HG02970 (cell line): Measurements from ENCODE around the gene SAP25.

Experiments
- ATAC-seq: cut with Tn5 transposase; IDR thresholded peaks from one replicate; pipeline ENCODE4 v1.9.1; 2021; ENCODE audit warnings: mild to moderate bottlenecking, moderate library complexity, moderate number of reproducible peaks; ENCODE audit not compliant: unreplicated experiment, low FRiP score

SAP25 gene

DNA sequence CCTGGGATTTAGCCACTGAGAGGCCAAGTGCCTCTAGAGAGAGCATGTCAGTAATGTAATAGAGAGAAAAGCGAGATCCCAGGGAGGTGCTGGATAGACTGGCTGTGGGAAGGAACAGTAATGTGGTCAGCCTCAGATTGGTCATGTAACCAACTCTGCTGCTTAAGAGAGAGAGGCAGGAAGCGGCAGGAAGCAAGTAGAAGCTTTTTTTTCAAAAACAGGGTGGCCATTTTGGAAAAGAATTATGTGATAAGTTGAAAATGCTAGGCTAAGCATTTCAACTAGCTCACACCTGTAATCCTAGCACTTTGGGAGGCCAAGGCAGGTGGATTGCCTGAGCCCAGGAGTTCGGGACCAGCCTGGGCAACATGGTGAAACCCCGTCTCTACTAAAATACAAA lies 24.7 kb upstream of the SAP25 start:
- ATAC-seq = no peak

DNA sequence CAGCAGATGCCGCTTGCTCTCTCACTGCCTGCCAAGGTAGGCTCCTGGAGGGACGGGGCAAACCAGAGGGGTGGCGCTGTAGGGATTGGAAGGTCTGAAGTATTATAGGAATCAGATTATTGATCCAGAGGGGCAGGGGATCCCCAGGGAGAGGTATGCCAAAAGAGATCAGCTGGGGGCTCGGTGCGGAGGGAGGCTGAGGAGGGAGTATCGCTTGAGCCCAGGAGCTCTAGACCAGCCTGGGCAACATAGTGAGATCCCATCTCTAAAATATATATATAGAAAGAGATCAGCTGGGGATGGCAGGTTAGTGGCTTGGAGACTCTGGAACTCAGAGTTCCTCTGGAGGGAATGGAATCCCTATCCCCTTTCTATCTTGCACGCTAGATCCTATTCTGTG lies 21.5 kb upstream of the SAP25 start:
- no peak for ATAC-seq

DNA sequence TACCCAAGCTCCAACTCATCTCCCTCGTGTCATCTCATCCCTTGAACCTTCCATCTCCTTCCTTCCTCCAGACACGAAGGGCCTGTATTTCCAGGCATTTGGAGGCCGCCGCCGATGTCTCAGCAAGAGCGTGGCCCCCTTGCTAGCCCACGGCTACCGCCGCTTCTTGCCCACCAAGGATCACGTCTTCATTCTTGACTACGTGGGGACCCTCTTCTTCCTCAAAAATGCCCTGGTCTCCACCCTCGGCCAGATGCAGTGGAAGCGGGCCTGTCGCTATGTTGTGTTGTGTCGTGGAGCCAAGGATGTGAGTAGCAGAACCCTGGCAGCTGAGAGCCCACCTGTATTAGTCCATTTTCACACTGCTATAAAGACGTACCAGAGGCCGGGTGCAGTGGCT lies 17.9 kb upstream of the SAP25 start:
- no peak for ATAC-seq

DNA sequence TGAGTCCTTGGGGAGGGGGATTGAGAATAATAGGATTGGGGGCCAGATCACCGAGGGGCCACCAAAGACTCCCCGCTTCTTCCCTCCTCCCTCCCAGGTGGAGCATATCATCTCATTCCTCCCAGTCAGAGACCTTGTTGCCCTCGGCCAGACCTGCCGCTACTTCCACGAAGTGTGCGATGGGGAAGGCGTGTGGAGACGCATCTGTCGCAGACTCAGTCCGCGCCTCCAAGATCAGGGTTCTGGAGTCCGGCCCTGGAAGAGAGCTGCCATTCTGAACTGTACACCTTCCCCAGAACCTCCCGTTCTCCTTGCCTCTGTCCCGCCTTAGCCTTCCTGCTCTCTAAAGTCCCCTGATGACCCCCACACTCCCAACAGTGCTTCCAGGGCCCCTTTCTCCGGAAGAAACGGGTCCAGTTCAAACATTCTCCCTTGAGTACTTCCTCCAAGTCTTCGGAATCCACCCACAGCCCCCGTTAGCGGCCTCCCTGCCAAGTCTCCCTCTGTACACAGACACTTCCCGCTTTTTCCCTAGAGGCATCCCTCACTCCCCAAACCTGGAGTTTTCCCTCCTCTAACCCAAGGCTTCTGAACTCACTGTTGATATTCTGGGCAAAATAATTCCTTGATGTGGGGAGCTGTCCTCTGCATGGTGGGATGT lies 16.5 kb upstream of the SAP25 start:
- ATAC-seq = no peak

DNA sequence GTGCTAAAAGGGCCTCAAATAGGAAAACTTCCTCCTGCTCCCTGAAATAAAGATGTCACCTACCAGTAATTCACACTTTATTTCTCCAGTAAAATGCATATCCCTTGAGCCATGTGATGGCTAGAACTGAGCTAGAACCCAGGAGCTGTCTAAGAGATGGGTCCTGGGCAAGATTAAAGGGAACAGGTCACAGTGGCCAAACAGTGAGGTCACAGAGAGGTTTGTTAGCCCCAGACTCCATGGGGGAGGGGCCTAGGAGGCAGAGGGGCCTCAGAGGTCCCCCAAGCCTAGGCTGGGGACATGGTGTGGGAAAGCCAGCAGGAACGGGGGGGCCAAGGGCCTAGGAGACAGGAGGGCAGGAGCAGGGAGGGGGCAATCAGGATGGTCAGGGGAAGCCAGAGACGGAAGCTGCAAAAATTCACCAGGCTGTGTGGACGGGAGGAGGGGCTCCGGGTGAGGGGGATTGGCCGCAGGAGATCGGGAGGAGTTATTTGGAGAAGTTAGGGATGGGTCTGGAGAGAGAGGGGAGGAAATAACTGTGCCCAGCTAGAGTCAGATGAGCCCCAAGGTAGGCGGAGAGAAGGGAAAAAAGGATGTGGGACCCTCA lies 15.7 kb upstream of the SAP25 start:
- ATAC-seq = no peak

DNA sequence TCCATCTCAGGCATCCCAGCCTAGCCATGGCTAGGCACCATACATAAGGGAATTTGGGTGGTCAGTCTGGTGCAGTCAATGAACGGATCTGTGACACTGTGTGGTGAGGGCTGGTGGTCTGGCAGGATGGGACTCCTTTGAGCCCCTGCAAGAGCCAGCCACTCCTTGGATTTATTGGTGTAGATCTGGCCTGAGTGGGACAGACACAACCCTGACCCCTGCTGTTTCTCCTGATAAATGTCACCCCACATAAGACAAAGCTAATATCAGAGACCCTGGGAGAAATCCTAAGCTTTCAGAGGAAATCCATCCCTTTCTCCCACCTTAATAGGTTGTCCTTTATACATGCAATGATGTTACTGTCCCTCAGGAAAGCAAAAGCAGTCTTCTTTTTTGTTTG lies 14.7 kb upstream of the SAP25 start:
- ATAC-seq = no peak

DNA sequence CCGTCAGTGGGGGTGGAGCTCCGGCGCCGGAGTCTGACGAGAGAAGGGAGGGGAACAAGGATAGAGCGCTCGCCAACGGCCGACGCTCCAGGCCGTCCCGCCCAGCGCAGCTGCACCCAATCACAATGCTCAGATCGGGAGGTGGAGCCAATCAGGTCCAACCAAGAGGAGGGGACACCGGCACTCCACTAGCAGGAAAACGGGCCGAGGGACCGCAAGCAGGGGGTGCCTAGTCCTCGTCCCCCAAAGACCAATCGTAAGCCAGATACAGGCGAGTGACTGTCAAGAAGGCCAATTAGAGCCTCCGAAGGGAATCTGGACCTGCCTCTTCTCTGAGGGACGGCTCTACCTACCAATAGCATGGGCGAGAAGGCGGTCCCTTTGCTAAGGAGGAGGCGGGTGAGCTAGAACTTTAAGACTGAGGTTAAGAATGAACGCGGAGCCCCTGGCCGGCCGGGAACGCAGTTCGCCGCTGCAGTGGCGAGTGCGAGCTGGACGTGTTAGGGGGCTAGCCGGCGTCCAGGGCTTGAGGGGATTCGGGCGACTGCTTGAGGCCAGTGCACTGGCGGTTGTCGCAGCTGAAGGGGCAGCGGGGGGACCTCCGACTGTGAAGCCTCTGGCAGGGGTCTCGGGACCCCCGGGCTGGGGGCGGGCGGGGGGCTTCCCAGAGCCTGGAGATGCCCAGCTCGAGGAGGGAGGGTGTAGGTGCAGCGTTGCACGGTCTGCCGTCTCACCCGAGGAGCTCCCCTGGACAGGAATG lies 12.7 kb upstream of the SAP25 start, which contains the start of gene FBXO24:
TSS of gene FBXO24 (plus strand) at position 63 of the 760 bp plus-strand sequence. CDS start at position 361, 298 bp downstream.
- peak; percentile 88 for ATAC-seq

DNA sequence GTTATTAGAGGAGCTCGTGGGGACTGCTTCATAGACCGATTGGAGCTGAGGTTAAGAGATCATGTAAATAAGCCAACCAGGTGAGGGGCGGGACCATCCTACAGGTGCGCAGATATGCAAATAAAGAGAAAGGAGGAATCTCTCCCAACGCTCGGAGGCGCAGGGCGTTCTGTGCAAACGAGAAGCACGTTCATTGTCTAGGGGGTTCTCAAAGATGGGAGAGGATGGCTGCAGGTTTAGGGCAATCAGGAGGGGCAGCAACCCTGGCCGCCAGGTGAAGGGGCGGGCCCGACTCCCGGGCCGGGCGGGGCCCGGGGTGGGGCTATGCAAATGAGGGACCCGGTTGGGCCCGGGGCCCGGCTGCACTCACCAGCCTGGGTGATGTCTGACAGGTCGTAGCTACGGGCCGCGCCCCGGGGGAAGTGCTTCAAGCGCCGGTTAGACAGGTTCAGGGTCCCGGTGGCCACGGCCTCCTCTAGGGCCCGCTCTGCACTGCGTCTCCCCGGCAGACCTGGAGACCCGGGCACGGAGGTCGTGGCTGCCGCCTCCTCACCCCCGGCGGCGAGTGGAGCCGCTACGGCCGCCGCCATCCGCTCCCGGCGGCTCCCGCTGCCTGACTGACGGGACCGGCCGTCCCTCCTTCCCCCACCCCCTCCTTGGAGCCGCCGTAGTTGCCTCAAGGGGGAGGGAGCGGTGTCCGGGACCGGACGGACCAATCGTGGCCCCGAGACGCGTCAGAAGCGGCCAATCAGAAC lies 12.0 kb upstream of the SAP25 start, which contains the start of gene LRCH4:
TSS of gene LRCH4 (minus strand) at position 619 of the 755 bp plus-strand sequence. CDS start at position 590, 29 bp downstream.
- ATAC-seq = peak; percentile 23

DNA sequence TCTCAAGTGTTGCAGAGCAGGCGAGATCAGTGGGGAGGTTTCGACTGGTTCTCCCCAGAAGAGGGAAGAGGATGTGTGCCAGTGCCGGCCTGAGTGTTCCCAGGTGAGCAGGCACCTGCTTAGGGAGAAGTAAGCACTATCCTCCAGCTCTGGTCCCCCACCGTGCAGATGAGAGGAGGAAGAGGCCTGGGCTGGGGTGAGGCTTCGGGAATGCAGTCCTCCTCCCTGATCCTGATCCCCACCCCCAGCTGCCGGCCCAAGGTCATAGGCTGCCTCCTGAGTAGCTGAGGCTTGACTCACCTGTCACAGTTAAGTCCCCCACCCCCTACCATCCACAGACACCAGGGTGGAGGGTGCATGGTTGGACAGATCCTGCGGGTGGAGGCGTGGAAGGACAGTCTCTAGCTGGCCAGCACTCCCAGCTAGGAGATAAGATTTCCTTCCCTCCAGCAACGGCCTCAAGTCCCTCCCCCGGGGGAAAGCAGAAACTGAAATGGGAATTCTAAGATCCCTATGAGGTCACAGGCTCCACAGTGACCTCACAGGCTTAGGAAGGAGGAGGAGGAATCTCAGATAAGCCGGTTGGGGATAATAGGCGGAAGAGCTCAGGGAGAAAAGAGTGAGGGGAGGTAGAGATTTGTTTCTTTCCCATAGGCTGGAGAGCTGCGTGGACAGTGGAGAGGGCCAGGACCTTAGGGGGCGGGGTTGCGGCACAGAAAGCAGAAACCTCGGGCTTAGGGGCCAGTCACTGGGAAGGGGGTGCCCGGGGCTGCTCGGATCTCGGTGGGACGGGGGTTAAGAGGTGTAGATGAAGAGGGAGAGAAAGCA lies 11.2 kb upstream of the SAP25 start:
- no peak for ATAC-seq

DNA sequence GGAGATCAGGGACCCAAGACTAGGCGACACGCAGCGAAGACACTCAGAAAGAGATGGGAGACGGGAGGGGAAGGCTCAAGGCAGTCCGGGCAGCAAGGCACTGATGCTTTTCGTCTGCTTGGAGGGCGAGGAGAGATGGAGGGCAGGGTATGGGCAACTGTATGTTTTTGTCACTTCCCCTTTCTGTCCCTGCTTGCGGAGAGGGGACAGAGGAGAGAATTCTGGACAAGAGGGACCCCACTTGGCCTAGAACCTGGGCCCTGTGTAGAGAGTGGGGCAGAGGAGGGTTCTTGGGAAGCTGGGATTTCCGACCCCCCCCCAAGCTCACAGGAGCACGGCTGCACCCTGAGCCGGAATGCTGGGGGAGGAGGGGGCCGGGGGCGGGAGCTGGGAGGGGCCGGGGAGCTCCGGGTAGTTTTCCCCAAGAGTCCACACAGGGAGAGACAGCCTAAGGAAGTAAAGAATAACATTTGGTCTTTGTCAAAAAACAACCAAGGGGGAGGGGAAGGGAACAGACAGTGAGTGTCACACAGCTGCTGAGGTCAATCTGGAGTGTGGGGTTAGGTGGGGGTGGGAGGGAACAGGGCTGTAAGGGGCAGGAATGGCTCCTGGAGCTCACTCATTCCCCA lies 10.5 kb upstream of the SAP25 start:
- ATAC-seq = no peak

DNA sequence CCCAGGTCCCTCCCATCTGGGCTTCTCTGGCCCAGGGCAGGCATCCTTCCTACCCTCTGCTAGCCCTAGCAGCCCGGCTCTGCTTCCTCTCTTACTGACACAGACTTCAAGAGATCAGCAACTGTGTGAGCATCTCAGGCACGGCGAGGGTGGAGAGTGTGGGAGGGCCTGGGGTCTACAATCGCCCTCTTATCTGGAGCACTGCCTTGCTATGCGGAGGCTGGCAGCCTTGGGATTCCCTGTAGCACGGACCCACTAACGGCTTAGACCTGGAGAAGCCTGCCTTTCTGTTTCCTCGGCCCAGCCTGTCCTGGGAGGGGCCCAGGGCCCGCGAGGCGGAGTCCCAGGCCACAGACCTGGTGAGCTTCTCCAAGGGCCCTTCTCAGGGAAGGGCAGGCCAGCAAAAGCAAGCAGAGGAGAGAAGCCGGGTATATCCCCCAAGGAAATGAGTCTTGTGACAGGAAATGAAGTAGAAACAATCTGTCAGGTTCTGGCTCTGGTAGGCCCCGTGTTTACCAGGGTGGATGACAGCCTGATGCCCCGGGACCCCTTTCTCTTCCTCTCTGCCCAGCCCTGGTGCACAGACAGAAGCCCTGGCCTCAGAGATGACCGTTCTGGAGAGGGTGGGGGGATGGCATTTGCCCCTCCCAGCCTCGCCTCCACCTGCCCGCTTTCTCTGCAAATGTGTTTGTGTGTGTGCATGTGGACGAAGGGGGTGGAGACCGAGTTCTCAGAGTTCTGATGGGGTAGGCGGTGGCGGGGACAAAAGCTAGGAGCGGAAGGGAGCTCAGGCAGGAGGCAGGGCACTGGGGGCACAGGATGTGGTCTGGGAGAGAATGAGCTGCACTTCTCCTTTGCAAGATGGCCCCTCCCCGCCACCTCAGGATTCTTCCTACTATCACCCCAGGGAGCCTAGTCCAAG lies 9.7 kb upstream of the SAP25 start:
- ATAC-seq = no peak

DNA sequence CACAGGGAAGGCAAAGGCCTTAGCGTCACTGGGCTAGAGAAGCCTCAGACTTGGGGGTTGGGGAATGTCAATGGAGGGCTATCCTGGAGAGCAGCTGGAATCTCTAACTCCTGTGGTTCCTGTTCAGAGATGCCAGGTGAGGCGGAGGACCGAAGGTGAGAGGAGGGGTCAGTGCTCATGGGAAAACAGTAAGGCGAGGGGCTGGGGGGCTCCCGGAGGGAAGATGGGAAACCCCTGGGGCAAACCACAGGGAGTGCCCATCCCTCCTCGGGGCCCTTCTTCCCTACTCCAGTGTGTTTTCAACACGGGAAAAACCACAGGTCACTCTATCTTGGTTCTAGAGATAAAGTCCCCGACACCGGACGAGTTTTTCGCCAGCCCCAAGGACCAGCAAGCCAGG lies 8.9 kb upstream of the SAP25 start:
- ATAC-seq = no peak

DNA sequence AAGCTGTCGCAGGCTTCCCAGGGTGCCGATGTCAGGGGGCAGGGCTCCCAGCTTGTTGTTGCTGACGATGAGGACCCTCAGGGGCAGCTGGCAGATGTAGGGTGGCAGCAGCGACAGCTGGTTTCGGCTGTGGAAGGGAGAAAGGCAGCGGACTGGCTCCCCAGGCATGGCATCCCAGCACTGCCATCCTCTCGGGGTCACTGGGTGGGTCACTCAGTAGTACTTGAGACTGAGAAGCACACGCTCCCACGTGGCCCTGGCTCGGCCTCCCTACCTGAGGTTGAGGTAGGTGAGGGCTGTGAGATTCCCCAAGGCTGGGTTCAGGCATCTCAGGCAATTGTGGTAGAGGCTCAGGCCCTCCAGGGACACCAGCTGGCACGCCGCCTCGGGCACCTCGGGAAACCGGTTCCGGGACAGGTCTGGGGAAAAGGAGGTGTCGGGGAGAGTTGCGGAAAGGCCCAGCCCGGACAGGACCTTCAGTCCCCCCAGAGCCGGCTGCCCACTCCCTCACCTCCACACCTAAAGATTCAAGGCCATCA lies 8.4 kb upstream of the SAP25 start:
- no peak for ATAC-seq

DNA sequence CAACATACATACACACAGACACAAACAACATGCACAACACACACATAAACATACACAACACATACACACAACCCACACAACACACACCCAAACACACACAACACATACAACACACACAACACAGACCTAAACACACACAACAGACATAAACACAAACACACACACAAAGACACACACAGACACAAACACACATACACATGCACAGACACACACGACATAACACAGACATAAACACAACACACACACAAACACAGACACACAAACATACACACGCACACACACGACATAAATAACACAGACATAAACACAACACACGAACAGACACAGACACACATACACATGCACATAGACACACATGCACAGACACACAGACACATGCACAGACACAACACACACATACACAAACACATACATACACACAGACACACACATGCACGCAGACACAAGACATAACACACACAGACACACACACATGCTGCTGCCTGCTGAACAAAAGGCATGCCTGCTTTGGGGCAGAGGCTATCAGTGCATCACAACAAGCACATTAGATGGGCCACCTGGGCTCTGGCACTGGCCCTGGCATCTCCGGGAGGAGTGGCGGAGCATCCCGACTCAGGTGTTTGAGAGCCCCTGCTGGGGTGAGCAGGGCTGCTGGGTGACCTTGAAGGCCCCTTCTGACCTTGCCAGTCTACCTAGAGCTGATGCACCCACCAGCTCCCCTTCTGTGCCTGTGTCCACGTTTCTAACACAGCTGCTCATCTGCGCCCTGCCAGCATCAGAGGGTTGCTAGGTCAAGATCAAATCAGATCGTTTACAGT lies 7.0 kb upstream of the SAP25 start:
- ATAC-seq = no peak

DNA sequence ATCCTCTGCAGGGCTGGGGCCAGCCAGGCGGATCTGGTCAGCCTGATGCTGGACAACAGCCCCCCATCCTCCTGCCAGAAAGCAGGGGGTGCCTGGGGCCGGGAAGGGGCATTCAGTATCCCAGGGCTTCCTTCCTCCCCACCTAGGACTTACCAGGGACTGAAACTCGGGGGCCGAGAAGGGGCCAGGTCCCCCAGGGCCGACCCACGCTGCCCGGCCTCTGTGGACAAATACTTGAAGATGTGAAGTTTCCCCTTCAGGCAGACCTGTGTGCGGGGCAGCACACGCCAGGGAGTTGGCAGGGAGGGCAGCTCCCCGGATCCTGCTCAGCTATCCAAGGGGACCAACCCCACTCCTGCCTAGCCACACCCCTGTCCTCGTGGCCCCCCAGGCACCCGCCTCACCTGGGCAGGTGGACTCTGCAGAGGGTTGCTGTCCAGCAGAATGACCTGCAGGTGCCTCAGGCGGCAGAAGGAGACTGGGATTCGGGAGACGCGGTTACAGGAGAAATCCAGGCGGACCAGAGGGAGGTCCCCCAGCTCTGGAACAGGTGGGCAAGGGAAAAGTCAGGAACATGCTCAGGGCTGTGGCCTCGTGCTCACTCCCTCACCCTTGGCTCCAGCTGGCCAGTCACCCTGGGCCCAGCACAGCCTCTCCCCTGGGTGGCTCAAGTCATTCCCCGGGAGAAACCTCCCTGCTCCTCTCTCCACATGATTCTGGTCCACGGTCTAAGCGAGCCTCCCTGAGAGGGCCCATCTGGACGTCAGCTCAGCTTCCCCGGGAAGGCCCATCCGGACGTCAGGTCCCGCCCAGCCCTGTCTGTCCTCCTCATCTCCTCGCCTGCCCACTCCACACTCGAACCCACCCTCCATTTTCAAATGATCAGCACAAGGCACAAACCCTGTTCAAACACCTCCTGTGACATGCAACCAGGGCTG lies 4.8 kb upstream of the SAP25 start:
- ATAC-seq = no peak

DNA sequence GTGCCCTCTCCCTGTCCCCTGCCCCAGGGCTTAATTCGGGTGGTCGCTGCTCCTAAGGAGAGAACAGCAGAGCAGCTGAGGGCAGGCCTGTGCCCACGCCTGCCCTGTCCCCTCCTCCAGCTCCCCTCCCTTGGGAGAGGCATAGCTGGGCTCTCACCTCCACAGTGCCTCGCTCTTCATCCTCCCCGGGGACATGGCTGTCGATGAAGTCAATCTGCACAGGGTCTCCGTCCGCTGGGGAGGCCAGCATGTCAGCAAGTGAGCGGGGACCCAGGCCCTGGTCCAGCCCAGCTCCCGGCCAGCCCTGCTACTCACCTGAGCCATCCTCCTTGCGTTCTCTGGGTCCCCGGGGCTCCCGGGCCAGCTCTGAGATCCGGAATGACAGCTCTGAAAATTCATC lies 3.8 kb upstream of the SAP25 start:
- ATAC-seq = no peak
